Tibial nerve (tissue), 4 donors: ENCODE measurements around the gene NSUN4. TPM values are rescaled to one million over a fixed set of nuclear protein-coding genes. Genes with fewer than 3 reads are reported as not detected.
A peak's percentile ranks its signal among the peaks of the same experiment; 100 is the strongest.

Experiments used
- DNase-seq, 2 donors: peaks; one replicate each; pipeline ENCODE4 v3.0.0-alpha.2; 2019; ENCODE audit warnings: low spot score in 2 of 2
- H3K27ac ChIP-seq, 4 donors: fragments of 200-600 bp; sonication (generic) in 3 of 4; one replicate each; pipeline ENCODE4 v1.5.1; 2017 to 2019; ENCODE audit warnings: mild to moderate bottlenecking in 1 of 4
- H3K27me3 ChIP-seq, 2 donors: fragments of 200-600 bp; sonication (generic) in 1 of 2; one replicate each; pipeline versions ENCODE4 v1.5.1 to v1.6.0; 2017 to 2019
- H3K36me3 ChIP-seq, 3 donors: fragments of 200-600 bp; sonication (generic); one replicate each; pipeline ENCODE4 v1.5.1; 2018 to 2019
- H3K4me1 ChIP-seq, 4 donors: fragments of 200-600 bp; sonication (generic) in 3 of 4; one replicate each; pipeline ENCODE4 v1.5.1; 2017 to 2019
- H3K4me3 ChIP-seq, 4 donors: fragments of 200-600 bp; sonication (generic) in 3 of 4; one replicate each; pipeline ENCODE4 v1.5.1; 2017 to 2019; ENCODE audit warnings: mild to moderate bottlenecking in 1 of 4, moderate library complexity in 1 of 4
- H3K9me3 ChIP-seq, 4 donors: fragments of 200-600 bp; sonication (generic) in 3 of 4; one replicate each; pipeline ENCODE4 v1.5.1; 2017 to 2019
- EP300 ChIP-seq, 2 donors: sonication (generic); formaldehyde crosslinking; IDR thresholded peaks; one replicate each; pipeline ENCODE4 v1.6.1; 2017; ENCODE audit warnings: antibody characterized with exemption in 2 of 2, mild to moderate bottlenecking in 1 of 2
- POLR2A ChIP-seq, 2 donors: fragments of 450-650 bp; IDR thresholded peaks; one replicate each; pipeline ENCODE4 v1.6.1; 2017; ENCODE audit warnings: antibody characterized with exemption in 2 of 2, mild to moderate bottlenecking in 2 of 2, moderate library complexity in 2 of 2
- WGBS, 2 donors: methylation state at CpG; one replicate each; pipeline ENCODE4 v1.1.5; 2018; 5-methylcytosine and 5-hydroxymethylcytosine counted together
- total RNA-seq, 4 donors: library from RNA; depleted of rRNA; stranded (reverse); fragments of >200 nt; gene quantifications; one replicate each; pipeline ENCODE4 v1.1.0, GENCODE V29; 2016
- TF ChIP-seq, protein P1 (sequence below), 5 experiments: fragments of 200-600 bp in 3 of 5; fragments of 450-650 bp in 2 of 5; sonication (generic) in 3 of 5; IDR thresholded peaks; one replicate each; pipeline ENCODE4 v1.5.1; 2016 to 2019; ENCODE audit warnings: antibody characterized with exemption in 5 of 5, mild to moderate bottlenecking in 3 of 5, moderate library complexity in 2 of 5

NSUN4 gene
- total RNA-seq, 4 donors from 2014 or later: 19.5 to 39.8 (median 31.2) TPM

GRCh38 chr1:46400421-46400820, 59.8 kb downstream of the NSUN4 start:
- no peak overlapping the region for H3K27ac ChIP-seq
- H3K4me1 ChIP-seq: peaks cover 0 to 59% (median 13%) of the 10 kb centered on the region in 4 donors
- H3K36me3 ChIP-seq: peaks cover 0 to 5% (median 0%) of the 10 kb centered on the region in 3 donors
- H3K27me3 ChIP-seq: no peaks in the 10 kb centered on the region
- no peak for DNase-seq
- H3K9me3 ChIP-seq: no peaks in the 10 kb centered on the region
- no peak for TF ChIP-seq EP300 (IDR thresholded peaks at IDR 0.05)
- TF ChIP-seq POLR2A (IDR thresholded peaks at IDR 0.05): no peak
- TF ChIP-seq, protein P1, sequence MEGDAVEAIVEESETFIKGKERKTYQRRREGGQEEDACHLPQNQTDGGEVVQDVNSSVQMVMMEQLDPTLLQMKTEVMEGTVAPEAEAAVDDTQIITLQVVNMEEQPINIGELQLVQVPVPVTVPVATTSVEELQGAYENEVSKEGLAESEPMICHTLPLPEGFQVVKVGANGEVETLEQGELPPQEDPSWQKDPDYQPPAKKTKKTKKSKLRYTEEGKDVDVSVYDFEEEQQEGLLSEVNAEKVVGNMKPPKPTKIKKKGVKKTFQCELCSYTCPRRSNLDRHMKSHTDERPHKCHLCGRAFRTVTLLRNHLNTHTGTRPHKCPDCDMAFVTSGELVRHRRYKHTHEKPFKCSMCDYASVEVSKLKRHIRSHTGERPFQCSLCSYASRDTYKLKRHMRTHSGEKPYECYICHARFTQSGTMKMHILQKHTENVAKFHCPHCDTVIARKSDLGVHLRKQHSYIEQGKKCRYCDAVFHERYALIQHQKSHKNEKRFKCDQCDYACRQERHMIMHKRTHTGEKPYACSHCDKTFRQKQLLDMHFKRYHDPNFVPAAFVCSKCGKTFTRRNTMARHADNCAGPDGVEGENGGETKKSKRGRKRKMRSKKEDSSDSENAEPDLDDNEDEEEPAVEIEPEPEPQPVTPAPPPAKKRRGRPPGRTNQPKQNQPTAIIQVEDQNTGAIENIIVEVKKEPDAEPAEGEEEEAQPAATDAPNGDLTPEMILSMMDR (IDR thresholded peaks at IDR 0.05): no peak
- WGBS, 2 donors: 67 to 76% methylated on average over 4 of the region's 4 CpGs
- H3K4me3 ChIP-seq: no peak overlapping the region

DNA sequence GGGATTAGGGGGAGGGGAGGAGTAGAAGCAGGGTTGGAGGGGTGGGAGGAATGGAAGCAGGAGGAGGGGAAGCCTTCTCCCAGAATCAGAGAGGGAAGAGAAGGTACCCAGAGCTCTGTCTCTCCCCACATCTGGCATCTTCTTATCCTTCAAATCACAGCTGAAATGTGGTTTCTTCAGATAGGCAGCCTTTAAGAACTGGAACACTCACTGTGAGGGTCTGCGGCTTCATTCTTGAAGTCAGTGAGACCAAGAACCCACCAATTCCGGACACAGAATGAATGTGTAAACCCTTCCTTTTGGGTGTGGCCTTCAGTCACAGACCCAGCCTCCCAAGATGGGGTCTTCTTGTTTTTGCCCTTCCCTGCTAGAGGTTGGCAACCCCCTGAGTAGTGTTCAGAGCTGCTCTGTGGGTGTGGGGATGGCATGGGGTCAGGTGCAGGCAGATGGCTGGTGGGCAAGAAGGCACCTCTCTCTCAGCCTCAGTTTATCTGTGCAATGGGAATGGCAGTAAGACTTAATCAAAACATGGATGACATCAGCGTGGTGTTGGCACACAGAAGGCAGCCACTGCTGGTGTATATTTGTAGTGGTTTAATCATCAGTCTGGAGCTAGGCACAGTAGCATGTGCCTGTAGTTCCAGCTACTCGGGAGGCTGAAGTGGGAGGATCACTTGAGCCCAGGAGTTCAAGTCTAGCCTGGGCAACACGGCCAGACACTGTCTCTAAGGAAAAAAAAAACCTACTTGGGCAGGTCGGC, 60.7 kb downstream of the NSUN4 start:
- peaks cover 0 to 8% (median 0%) of the 10 kb centered on the region in 3 donors for H3K36me3 ChIP-seq
- TF ChIP-seq EP300 (IDR thresholded peaks at IDR 0.05) (no peak), POLR2A (IDR thresholded peaks at IDR 0.05) (no peak)
- TF ChIP-seq, protein P1 (IDR thresholded peaks at IDR 0.05): no peak
- no peaks in the 10 kb centered on the region for H3K9me3 ChIP-seq
- no peak for DNase-seq
- H3K27me3 ChIP-seq: no peaks in the 10 kb centered on the region
- 43 to 54% methylated on average over 6 of the region's 6 CpGs for WGBS, 2 donors
- peaks cover 0 to 60% (median 15%) of the 10 kb centered on the region in 4 donors for H3K4me1 ChIP-seq
- H3K27ac ChIP-seq: peak overlapping the region; percentile 60 to 85 (median 72)
- peak overlapping the region in 1 of 4 donors; percentile 8 for H3K4me3 ChIP-seq

DNA sequence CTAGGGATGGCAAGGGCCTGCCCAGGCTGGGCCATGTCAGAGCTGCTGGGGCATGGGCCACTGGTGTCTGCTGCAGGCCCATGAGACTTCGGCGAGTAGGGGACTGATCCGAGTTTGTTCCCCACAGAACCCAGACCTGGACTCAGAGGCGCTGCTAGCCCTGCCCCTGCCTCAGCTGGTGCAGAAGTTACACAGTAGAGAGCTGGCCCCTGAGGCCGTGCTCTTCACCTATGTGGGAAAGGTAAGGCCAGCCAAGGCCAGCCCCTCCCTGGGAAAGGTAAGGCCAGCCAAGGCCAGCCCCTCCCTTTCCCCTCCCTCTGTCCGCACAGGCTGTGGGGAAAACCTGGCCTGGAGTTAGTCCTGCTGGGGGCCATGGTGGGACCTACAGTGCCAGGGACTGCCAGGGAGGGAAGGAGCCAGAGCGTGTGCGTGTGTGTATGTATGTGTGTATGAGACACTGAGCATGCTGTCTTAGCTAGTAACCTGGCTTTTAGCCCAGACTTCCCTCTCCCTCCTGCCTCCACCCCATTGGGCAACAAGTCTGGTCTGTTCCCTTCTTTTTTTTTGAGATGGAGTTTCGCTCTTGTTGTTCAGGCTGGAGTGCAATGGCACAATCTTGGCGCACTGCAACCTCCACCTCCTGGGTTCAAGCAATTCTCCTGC, 61.5 kb downstream of the NSUN4 start:
- peaks cover 0 to 8% (median 0%) of the 10 kb centered on the region in 3 donors for H3K36me3 ChIP-seq
- peak; percentile 62 to 75 for DNase-seq
- H3K27ac ChIP-seq: peak overlapping the region; percentile 60 to 85 (median 72)
- H3K4me3 ChIP-seq: peak overlapping the region in 3 of 4 donors; percentile 2 to 15 (median 8)
- H3K9me3 ChIP-seq: no peaks in the 10 kb centered on the region
- TF ChIP-seq EP300 (IDR thresholded peaks at IDR 0.05): peak; percentile 75 to 90
- TF ChIP-seq POLR2A (IDR thresholded peaks at IDR 0.05): peak; percentile 13 to 46
- TF ChIP-seq, protein P1 (IDR thresholded peaks at IDR 0.05): peak in 2 of 5 experiments; percentile 11 to 43
- H3K4me1 ChIP-seq: peaks cover 0 to 59% (median 18%) of the 10 kb centered on the region in 4 donors
- WGBS, 2 donors: 19% methylated on average over 10 of the region's 10 CpGs
- H3K27me3 ChIP-seq: no peaks in the 10 kb centered on the region

DNA sequence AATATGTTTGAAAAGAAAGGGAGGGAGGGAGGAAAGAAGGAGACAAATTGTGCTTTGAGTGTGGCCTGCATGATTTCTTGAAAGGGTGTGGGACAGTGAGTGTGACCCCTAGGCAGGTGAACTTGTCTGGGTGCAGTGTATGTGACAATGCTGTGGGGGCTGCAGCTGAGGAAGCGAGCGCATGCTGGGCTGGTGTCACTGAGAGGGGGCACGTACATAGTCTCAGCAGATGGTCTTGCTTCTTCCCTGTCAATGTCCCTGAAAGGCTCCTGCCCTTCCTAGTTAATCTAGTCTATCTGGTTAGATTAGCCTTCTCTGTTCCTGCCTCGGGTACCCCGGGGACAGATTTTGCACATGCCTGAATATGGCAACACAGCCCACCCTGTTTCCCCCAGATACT, 63.3 kb downstream of the NSUN4 start:
- WGBS, 2 donors: 91 to 99% methylated on average over 5 of the region's 5 CpGs
- TF ChIP-seq EP300 (IDR thresholded peaks at IDR 0.05): no peak
- TF ChIP-seq, protein P1 (IDR thresholded peaks at IDR 0.05): no peak
- no peak for TF ChIP-seq POLR2A (IDR thresholded peaks at IDR 0.05)
- Histone ChIP-seq H3K9me3 (no peaks in the 10 kb centered on the region), H3K36me3 (peaks cover 0 to 17% (median 0%) of the 10 kb centered on the region in 3 donors), H3K4me3 (no peak overlapping the region), H3K4me1 (peaks cover 0 to 57% (median 18%) of the 10 kb centered on the region in 4 donors), H3K27ac (no peak overlapping the region), H3K27me3 (no peaks in the 10 kb centered on the region)
- DNase-seq: no peak
